GM12878 (cell line): ENCODE measurements around the gene DCP1B.

ENCODE experiments used
- BMI1 ChIP-seq: fragments of 450-650 bp; IDR thresholded peaks from 2 replicates; pipeline ENCODE4 v1.6.1; 2016; ENCODE audit warnings: mild to moderate bottlenecking, moderate library complexity, borderline replicate concordance
- CREB1 ChIP-seq: IDR thresholded peaks from 2 replicates; pipeline ENCODE4 v1.6.1; 2012; ENCODE audit warnings: low read depth, mild to moderate bottlenecking, inconsistent platforms
- ESRRA ChIP-seq: IDR thresholded peaks from 2 replicates; pipeline ENCODE4 v1.6.1; 2012; ENCODE audit warnings: mild to moderate bottlenecking, low read length, improper control_type of control experiment
- JUND ChIP-seq: IDR thresholded peaks from 2 replicates; pipeline ENCODE4 v1.6.1; 2012; ENCODE audit warnings: low read depth, mild to moderate bottlenecking, low read length, improper control_type of control experiment, moderate library complexity
- KDM1A ChIP-seq: fragments of 200-600 bp; sonication (generic); IDR thresholded peaks from 2 replicates; pipeline ENCODE4 v1.6.1; 2016; ENCODE audit warnings: borderline replicate concordance
- MTA3 ChIP-seq: IDR thresholded peaks from 2 replicates; pipeline ENCODE4 v1.6.1; 2012; ENCODE audit warnings: low read length, inconsistent platforms, borderline replicate concordance
- NBN ChIP-seq: fragments of 450-650 bp; IDR thresholded peaks from 2 replicates; pipeline ENCODE4 v1.6.1; 2016
- NRF1 ChIP-seq: conservative IDR thresholded peaks from 2 replicates; pipeline ENCODE4 v1.6.1; 2011; ENCODE audit warnings: mild to moderate bottlenecking, low read depth, low read length, improper control_type of control experiment
- RBBP5 ChIP-seq: fragments of 200-600 bp; sonication (generic); conservative IDR thresholded peaks from 2 replicates; pipeline ENCODE4 v1.6.1; 2016
- ZBTB33 ChIP-seq: fragments of 450-650 bp; IDR thresholded peaks from 2 replicates; pipeline ENCODE4 v1.6.1; 2017; ENCODE audit warnings: mild to moderate bottlenecking
- ZNF207 ChIP-seq: fragments of 450-650 bp; IDR thresholded peaks from 2 replicates; pipeline ENCODE4 v1.6.1; 2014; ENCODE audit warnings: antibody characterized with exemption, mild to moderate bottlenecking, borderline replicate concordance
- ZNF592 ChIP-seq: fragments of 450-650 bp; IDR thresholded peaks from 2 replicates; pipeline ENCODE4 v1.6.1; 2017; ENCODE audit warnings: mild to moderate bottlenecking, moderate library complexity
- TF ChIP-seq, protein P1 (sequence below): IDR thresholded peaks from 2 replicates; pipeline ENCODE4 v1.6.1; 2011; ENCODE audit warnings: borderline replicate concordance, low read depth, mild to moderate bottlenecking, moderate library complexity, low read length; ENCODE audit not compliant: insufficient read depth, poor library complexity, severe bottlenecking

- TF ChIP-seq NBN = no peak
- TF ChIP-seq ZBTB33 = no peak
- TF ChIP-seq BMI1 = no peak
- no peak for TF ChIP-seq CREB1
- no peak for TF ChIP-seq MTA3
- TF ChIP-seq JUND = no peak
- TF ChIP-seq ZNF207 = no peak
- no peak for TF ChIP-seq NRF1
- TF ChIP-seq ZNF592 = no peak
- TF ChIP-seq KDM1A = no peak
- TF ChIP-seq, protein P1, sequence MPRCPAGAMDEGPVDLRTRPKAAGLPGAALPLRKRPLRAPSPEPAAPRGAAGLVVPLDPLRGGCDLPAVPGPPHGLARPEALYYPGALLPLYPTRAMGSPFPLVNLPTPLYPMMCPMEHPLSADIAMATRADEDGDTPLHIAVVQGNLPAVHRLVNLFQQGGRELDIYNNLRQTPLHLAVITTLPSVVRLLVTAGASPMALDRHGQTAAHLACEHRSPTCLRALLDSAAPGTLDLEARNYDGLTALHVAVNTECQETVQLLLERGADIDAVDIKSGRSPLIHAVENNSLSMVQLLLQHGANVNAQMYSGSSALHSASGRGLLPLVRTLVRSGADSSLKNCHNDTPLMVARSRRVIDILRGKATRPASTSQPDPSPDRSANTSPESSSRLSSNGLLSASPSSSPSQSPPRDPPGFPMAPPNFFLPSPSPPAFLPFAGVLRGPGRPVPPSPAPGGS = no peak
- TF ChIP-seq RBBP5 = no peak
- TF ChIP-seq ESRRA = no peak
Measured at GRCh38 chr12:1939801-1940607, 64.3 kb downstream of the DCP1B start.
